ENCODE results near the gene PLEKHG2.

Gene PLEKHG2

DNA sequence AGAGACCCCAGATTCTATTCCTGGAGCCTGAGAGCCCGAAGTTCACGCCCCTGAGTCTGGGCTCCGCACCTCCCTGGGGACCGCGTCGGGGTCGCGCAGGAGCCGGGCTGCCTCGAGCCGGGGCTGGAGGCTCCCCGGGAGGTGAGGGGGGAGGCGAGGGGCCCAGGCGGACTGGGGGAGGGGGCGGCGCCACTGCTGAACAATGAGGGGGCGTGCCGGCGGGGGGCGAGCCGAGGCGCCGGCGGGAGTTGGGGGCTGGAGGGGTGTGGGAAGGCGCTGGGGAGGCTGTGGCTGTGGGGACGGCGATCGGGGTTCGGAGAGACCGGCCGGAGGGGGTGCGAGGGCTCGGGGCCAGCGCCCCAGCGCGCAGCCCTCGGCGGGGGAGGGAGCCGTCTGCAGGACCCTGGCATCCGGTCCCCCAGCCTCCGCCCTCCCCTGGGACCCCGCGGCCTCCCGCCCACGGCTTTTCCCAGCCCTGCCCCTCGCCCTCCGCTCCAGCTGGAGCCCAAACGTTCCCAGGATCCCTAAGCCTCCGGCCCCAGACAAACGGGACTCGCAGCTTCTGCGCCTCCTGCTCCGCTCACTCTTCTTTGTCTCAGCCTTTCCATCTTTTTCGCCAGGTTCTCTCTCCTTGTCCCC is 922 bp downstream of the PLEKHG2 start:
- TF ChIP-seq, protein P1, sequence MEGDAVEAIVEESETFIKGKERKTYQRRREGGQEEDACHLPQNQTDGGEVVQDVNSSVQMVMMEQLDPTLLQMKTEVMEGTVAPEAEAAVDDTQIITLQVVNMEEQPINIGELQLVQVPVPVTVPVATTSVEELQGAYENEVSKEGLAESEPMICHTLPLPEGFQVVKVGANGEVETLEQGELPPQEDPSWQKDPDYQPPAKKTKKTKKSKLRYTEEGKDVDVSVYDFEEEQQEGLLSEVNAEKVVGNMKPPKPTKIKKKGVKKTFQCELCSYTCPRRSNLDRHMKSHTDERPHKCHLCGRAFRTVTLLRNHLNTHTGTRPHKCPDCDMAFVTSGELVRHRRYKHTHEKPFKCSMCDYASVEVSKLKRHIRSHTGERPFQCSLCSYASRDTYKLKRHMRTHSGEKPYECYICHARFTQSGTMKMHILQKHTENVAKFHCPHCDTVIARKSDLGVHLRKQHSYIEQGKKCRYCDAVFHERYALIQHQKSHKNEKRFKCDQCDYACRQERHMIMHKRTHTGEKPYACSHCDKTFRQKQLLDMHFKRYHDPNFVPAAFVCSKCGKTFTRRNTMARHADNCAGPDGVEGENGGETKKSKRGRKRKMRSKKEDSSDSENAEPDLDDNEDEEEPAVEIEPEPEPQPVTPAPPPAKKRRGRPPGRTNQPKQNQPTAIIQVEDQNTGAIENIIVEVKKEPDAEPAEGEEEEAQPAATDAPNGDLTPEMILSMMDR (conservative IDR thresholded peaks at IDR 0.05; ENCODE audit: low read depth) = no peak
- DNase-seq (ENCODE audit: low spot score) = no peak
- ChIA-PET CTCF (interaction anchor here (0.6 to 2.5 kb wide), 4 partner anchors 10 to 64 kb away, joined by 3 to 11 read pairs (median 5); no protein-coding TSS in a partner anchor), POLR2A (ENCODE audit: low non-redundant PET) (interaction anchor here (1.8 kb wide), 1 partner anchor 22 kb away, joined by 6 read pairs; the partner anchor contains the start of gene RPS16)
- peak overlapping the region; percentile 100 for H3K27ac ChIP-seq

DNA sequence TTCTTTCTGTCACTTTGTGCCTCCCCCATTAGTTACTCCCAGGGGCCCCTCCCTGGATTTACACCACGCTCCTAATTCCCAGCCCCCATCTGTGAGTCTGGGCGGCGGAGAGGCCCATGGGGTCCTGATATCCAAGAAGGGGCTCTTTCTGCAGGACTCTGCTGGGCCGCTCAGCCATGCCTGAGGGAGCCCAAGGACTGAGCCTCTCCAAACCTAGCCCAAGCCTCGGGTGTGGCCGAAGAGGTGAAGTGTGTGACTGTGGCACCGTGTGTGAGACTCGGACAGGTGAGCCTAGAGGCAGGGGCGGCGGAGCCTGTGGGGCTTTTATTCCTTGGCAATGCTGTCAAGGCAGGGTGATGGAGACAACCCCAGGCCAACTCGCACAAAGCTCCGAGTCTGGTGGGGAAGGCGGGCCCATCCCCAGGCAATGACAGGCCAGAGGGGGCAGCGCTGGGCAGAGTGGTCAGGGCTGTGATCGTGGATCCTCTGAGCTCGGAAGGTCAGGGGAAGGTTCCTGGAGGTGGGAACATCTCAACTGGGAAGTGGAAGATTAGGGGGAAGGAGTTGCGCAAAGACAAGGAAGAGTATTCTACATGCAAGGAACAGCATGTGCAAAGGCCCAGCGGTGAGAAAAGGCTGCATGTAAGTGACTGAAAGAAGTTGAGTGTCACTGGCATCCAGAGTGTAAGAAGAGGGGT is 1.6 kb downstream of the PLEKHG2 start:
- TF ChIP-seq, protein P1 (conservative IDR thresholded peaks at IDR 0.05; ENCODE audit: low read depth) = no peak
- no peak for DNase-seq (ENCODE audit: low spot score)

DNA sequence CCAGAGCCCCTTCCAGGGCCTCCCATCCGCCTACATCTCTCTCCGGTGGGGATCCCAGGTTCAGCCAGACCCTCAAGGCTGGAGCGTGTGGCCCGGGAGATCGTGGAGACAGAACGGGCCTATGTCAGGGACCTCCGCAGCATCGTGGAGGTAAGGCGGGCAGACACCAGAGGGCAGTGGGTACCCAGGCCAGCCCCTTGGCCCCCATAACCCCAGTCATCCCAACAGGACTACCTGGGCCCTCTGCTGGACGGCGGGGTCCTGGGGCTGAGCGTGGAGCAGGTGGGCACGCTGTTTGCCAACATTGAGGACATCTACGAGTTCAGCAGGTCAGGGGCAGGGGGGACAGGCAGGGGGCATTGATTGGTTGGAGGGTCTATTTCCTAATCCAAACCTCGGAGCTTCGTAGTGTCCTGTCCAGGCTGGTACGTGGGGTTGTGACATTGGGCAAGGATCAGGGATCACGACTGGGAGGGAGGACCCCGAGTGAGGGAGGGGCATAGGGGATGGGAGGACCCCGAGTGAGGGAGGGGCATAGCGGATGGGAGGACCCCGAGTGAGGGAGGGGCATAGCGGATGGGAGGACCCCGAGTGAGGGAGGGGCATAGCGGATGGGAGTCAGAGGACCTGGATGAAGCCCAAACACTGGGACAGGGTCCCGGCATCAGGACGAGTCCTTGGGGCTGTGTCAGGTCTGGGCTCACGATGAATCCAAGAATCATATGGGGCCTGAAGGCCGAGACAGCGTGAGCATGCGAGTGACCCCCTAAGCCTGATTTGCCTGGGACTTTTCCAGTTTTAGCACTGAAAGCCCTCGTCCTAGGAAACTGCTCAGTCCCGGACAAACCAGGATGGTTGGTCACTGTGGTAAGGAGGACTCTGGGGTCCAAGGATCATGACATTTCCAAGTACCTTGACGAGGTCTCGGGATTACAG is 2.9 kb downstream of the PLEKHG2 start:
- DNase-seq (ENCODE audit: low spot score) = no peak
- CTCF ChIA-PET = interaction anchor here (2.0 kb wide), 1 partner anchor 17 kb away, joined by 11 read pairs; no protein-coding TSS in a partner anchor
- POLR2A ChIA-PET (ENCODE audit: low non-redundant PET) = interaction anchor here (0.6 to 1.8 kb wide), 2 partner anchors 17 to 20 kb away, joined by 3 to 6 read pairs; partner anchors contain the start of gene RPS16
- H3K27ac ChIP-seq = peak overlapping the region; percentile 100
- TF ChIP-seq, protein P1 (conservative IDR thresholded peaks at IDR 0.05; ENCODE audit: low read depth) = no peak

More for the DNA sequence above, 1.6 kb downstream of the PLEKHG2 start:
- H3K27ac ChIP-seq = peak overlapping the region; percentile 100
- ChIA-PET POLR2A (ENCODE audit: low non-redundant PET) (interaction anchor here (1.8 kb wide), 1 partner anchor 21 kb away, joined by 6 read pairs; the partner anchor contains the start of gene RPS16), CTCF (interaction anchor here (0.6 to 2.0 kb wide), 2 partner anchors 16 to 60 kb away, joined by 4 to 11 read pairs; no protein-coding TSS in a partner anchor)

DNA sequence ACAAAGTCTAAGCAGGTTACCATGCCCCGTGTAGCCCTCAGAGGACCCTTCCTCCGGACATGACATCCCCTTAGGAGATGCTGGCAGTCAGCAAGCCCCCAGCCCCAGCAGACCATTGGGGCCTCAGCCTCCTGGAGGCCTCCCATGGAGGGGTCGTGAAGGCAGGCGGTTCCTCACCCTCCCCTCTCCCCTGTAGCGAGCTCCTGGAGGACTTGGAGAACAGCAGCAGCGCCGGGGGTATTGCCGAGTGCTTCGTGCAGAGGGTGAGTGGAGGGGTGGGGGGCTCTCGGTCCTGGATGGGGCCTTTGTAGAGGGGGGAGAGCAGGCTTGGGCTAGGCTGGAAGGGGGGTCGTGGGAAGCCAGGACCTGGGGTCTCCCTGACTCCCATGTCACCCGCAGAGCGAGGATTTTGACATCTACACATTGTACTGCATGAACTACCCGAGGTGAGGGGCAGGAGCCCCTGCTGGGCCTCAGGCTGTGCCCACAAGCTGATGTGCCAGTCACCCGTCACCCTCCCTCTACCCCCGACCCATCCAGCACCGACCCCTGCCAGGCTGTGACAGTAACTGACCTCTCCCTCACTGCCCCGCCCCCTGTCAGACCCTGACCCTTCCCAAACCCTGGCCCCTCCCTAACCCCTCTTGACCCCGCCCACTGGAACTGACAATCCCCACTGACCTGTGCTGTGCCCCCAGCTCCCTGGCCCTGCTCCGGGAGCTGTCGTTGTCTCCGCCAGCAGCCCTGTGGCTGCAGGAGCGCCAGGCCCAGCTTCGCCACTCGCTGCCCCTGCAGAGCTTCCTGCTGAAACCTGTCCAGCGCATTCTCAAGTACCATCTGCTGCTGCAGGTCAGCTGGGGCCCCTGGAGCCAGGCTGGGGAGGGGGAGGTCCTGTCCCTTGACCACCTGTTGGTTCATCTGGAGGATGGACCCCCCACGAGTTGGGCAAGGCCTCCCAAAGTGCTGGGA is 4.0 kb downstream of the PLEKHG2 start:
- ChIA-PET CTCF (interaction anchor here (0.6 to 0.8 kb wide), 2 partner anchors 11 to 87 kb away, joined by 4 to 6 read pairs; no protein-coding TSS in a partner anchor), POLR2A (ENCODE audit: low non-redundant PET) (interaction anchor here (0.6 kb wide), 2 partner anchors 16 to 78 kb away, joined by 3 to 4 read pairs; no protein-coding TSS in a partner anchor)
- peak overlapping the region; percentile 100 for H3K27ac ChIP-seq
- no peak for DNase-seq (ENCODE audit: low spot score)
- TF ChIP-seq, protein P1 (conservative IDR thresholded peaks at IDR 0.05; ENCODE audit: low read depth) = no peak

DNA sequence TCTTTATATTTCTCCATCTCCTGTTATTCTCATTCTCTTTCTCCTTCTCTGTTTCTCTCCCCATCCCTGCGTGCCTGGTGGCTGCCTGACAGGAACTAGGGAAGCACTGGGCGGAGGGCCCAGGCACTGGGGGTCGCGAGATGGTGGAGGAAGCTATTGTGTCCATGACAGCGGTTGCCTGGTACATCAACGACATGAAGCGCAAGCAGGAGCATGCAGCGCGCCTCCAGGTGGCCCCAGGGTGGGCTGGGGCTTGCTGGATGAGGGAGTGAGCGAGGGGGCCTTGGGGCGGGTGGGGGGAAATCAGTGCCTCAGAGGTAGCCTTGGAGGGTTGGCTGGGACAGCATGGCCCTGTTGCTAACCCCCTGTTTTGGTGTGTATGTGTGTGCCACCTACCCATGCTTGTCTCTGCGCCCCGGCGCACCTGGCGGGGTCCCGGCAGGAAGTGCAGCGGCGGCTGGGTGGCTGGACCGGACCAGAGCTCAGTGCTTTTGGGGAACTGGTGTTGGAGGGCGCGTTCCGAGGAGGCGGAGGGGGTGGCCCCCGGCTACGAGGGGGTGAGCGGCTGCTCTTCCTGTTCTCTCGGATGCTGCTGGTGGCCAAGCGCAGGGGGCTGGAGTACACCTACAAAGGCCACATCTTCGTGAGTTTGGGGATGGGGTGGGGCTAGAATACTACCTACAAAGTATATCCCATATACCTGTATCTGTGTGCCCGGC is 5.2 kb downstream of the PLEKHG2 start:
- ChIA-PET CTCF (no interaction called here), POLR2A (ENCODE audit: low non-redundant PET) (no interaction called here)
- DNase-seq (ENCODE audit: low spot score) = no peak
- H3K27ac ChIP-seq = no peak overlapping the region
- TF ChIP-seq, protein P1 (conservative IDR thresholded peaks at IDR 0.05; ENCODE audit: low read depth) = no peak

Data from RWPE1 (cell line).